HG03108 (cell line): ENCODE results near the gene RAI1.

Experiments
- ATAC-seq: cut with Tn5 transposase; IDR thresholded peaks from one replicate; pipeline ENCODE4 v1.9.1; 2021; ENCODE audit warnings: moderate library complexity; ENCODE audit not compliant: unreplicated experiment

Gene RAI1

GRCh38 chr17:17810084-17810894 is 129.0 kb downstream of the RAI1 start:
- no peak for ATAC-seq

DNA sequence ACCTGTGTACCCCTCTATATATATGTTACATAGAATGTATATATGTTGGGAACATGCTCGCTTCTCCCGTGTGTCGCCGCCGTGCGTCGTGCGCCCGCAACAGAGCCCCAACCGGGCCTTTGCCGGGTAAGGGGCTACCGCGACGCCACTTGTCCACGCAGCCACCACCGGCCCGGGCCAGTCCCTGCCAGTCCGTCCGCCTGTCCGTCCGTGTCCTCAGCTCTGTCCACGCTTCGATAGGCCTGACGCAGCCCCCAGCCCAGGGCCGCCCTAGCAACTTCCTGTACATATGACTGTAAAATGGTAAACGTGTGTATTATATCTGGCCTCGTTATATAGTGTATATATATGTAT is 129.6 kb downstream of the RAI1 start:
- no peak for ATAC-seq

GRCh38 chr17:17811381-17812210 is 130.3 kb downstream of the RAI1 start:
- ATAC-seq: no peak

DNA sequence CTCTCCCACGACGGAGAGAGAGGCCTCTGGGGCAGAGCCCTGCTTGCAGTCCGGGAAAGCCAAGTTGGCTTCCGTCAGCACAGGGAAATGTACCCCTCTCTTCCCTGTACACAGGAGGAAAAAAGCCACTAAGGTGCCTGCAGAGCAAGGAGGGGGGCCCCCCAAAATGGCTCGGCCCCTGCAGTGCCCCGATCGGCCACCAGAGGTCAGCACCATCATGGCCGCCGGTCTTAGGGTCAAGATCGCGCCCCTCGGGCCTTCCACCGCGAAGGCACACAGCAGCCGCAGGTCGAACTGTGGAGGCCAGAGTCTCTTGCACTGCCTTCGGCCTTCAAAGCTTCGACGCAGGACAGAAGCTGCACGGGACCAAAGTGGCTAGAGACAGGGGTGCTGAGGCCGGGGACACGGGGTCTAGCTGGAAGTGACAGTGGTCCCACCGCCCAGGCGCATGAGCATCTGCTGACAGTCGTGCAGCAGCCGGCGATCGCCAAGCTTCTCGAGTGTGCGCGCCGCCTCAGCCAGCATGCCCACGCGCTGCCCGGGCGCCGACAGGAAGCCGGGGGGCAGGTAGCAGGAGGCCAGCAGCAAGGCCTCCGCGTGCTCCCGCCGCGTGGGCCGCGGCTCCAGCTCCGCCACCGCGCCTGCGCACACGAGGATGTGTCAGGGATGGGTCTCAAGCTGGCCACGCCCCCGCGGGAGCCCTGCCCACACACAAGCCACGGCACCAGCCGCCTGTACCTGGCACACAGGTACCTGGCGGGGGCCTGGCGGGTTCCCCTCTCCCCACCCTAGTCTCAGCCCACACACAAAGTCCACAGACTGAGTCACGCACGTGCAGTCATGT is 131.2 kb downstream of the RAI1 start:
- ATAC-seq: no peak

- ATAC-seq: no peak
These were observed 131.9 kb downstream of the RAI1 start for GRCh38 chr17:17813055-17813724.

DNA sequence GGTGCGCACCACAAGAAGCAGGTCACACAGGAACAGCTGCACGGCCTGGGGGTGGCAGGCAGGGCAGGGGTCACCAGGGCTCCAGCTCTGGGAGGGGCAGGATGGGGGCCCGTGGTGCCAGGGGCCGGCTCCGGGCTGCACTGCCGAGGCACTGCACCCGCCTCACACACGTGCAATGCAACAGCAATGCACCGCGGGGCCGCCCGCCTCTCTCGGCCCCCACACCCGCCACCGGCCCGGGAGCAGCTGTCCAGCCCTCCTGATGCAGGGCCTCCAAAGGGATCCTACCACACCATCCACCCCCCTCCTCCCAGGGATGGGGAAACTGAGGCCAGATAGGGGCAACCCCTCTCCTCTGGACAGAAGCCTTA is 132.5 kb downstream of the RAI1 start:
- no peak for ATAC-seq

DNA sequence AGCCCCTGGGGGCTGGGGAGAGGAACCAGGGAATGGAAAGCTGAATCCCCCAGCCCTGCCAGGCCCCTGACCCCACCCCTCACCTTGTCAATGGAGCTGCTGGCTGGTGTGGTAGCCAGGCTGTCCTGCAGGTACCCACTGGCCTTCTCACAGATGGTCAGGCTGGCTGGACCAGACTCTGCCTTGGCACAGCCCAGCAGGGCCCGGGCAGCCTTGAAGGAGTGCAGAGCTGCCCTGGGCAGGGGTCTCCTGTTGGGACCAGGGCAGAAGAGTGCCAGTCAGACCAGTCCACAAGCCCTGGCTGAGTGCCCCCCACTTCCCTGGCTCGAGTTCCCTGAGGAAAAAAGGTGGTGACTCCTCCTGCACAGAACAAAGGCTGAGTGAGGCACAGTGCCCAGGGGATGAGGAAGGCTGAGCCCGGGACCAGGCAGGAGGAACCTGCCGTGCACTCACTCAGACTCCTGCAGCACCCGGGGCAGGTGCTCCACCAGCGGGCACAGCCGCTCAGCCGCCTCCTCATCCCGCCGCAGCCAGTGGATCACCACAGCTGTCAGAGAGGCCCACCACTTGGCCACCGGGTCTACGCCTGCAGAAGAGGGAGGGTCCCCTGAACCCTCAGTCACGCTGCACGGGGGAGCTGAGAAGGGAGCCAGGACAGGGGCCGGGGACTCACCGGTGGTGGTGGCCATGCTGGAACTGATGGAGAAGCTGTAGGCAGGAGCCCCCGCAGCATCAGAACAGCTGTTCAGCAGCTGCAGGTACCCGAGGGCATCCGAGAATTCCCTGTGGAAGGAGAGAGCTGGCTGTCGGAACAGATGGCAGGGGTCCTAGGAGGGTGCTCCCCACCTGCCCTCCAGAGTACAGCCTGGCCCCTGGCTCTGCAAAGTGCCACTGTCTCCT is 133.2 kb downstream of the RAI1 start:
- no peak for ATAC-seq

GRCh38 chr17:17815062-17815406 is 133.8 kb downstream of the RAI1 start:
- ATAC-seq: no peak

DNA sequence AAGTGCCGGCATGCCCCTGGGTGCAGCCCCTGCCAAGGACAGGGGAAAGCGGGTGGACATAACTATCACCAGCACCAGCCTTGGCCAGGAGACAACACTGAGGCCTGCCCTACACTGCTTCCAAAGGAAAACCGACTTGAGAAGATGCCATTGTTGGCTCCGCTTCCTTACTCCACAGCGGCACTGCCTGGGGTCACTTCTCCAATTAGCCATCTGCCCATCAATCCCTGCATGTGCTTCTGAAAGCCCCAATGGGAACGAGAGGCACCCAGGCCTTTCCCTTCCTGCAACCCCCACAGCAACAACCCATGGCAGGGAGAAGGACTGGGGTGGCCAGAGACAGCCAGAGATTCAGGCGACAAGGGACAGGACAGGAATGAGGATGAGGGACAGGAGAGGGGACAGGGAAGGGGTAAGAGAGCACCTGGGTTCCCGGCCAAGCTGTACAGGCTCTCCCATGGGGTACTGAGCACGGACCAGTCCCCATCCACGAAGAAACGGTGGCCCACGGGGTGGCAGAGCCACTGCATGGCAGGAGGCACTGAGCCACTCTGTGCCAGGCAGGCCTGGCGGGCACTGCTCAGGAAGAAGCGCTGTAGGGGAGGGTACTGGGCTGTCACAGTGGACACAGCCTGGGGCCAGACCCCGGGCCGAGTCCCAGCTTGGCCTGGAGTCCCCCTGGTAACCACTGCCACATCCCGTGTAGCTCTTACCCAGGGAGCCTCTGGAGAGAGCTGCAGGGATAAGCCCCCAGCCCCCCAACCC is 134.4 kb downstream of the RAI1 start:
- no peak for ATAC-seq

GRCh38 chr17:17816240-17816814 is 135.1 kb downstream of the RAI1 start:
- no peak for ATAC-seq

DNA sequence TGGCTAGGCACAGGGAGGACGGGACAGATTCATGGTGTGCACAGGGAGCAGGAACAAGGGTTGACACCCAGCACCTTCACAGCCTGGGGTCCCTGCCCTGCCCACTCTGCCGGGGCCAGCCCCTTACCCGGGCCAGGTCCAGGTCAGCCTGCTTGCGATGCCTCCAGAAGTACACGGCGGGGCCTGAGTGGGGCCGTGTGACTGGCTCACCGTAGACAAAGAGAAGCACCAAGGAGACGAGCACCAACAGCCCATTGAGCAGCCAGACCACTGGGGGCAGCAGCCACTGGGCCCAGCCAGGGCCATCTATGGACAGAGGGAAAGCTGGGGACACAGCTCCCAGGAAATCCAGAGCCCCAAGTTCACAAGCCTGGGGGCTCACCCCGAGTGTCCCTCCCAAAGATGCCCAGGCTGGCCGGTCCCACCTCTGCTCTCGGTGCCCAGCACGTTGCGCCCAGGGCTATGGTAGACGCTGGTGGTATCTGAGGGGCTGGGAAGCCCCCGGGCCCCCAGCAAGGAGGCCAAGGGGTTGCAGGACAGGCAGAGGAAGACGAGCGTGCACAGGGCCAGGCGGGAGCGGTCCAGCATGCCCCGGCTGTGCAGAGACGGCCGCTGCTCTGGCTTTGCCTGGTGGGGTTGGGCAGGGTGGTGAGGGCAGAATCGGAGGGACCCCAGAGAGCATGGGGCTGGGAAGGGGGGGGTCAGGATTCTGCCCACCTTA is 135.7 kb downstream of the RAI1 start:
- ATAC-seq: no peak

- ATAC-seq: no peak
These were observed 136.3 kb downstream of the RAI1 start for GRCh38 chr17:17817552-17817947.

DNA sequence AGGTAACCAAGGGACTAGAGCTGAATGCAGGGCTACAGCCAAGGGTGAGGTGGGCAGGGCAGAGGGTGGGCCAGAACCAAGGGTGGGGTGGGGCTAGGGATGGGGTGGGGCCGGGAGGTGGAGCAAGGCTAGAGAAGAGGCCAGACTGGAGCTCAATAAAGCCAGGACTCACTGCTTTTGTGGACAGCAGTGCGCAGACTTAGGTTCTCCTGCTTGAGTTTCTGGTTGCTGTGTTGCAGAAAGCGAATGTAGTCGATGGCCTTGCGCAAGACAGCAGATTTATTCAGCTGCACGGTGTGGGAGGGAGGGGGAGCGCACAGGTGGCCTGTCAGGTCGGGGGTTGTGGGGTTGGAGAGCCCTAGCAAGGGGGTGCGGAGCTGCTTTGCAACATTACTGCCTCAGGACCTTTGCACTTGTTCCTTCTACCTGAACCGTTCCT is 136.8 kb downstream of the RAI1 start:
- ATAC-seq: no peak

DNA sequence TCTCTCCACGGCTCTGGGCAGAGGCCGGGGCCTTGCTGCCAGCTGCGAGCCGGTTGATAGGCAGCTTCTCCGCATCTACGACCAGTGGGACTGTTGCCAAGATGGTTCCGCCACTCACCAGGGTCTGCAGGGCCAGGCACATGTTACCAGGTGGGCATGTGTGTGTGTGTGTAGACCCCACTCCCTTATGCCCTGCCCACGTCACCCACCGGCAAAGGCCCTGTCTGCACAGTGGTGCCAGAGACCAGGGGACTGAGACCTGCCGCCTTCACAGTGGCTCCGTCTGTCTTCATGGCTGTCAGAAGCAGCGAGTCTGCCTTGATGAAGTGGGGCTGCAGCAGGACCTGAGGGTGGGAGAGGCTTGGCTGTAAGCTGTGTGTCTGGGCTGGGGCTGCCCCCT is 137.9 kb downstream of the RAI1 start:
- no peak for ATAC-seq

DNA sequence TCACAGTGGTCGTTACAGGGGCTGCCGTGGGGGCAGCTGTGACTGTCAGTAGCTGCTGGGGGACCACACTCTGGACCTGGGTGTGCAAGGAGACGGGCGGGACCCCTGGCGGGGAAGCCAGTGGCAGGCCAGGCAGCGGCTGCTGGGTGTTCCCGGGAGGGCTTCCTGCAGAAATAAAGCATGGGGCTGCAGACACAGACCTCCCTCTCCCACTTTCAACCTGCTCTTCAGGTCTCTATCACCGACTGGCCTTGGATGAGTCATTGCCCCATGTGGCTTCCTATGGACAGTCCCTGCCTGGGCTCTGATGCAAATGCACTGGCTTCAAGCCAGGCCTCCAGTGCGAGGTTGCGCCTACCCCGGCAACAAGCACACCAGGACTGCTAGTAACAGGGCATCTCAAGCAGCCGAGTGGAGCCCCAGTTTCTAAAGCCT is 138.3 kb downstream of the RAI1 start:
- peak; percentile 55 for ATAC-seq

DNA sequence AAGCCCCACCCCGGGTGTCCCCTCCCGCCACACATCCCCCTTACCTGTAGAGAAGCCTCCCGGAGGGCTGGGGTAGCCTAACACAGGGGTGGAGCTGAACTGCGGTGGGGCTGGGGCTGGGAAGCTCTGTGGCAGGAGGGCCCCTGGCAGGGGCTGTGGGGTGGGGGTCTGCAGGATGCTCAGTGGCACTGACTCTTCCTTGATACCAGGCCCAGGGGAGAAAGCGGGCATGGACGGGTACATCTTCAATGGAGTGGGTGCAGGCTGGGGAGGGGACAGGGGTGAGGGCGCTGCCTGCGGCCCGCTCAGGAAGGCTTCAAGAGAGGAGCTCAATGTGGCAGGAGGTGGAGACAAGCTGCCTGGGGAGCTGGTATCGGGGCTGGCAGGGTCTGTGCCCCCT is 138.8 kb downstream of the RAI1 start:
- no peak for ATAC-seq

DNA sequence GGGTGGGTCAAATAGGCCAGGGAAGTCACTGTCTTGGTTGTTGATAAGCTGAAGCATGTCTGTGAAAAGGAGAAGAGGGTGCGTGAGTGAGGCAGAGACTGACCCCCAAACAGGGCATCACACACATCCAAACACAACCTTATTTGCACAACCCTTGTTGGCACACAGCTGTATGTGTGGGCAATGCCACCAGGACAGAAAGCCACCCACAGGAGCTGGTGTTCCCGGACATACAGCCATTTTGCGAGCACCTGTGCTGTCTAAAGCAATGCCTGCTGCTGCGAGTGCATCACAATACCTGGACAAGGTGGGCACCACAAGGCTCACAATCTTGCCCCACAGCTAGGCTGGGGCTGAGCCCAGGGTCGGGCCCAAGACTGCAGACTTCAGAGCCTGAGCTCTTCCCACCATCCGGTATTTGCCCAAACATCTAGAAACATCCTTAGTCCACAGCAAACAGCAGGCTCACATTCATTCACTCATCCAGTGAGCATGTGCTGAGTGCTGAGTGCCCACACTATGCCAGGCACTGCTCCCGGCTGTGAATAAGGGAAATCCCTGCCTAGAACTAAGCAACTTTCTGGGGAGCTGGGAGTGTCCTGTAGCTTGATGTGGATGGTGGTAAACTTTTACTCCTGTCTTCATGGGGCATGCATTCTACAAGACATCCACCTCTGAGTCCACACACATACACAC is 139.4 kb downstream of the RAI1 start:
- ATAC-seq: no peak

DNA sequence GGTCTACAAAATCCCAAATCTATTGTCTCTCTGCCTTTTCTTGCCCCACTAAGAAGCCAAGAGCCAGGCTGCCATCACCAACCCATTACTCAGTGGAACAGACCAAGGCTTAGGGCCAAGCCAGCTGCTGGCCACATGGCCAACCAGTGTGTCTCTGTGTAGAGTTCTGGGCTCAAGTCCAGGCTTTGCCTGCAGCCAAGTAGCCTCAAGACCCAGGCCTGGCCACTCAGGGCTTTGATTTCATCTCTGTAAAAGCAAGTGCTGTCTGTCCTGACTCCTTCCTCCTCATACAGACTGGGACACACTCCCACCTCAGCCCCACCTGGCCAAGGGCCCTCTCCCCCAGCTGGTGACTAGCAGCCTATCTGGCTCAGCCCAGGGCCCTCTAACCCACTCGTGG is 140.9 kb downstream of the RAI1 start:
- ATAC-seq: no peak
